Activated naive CD8-positive, alpha-beta T cell treated with anti-CD3 and anti-CD28 coated beads, Interleukin-2, amount 50 U/mL, for 24 hours (primary cell): ENCODE data around the gene SPEG.

Source experiments
- ATAC-seq: fragments of 150-1000 bp; cut with Tn5 transposase; one replicate; pipeline ENCODE4 v1.10.0; 2021
- DNase-seq: peaks from one replicate; pipeline ENCODE4 v3.0.0; 2021
- H3K27ac Mint-ChIP-seq: one replicate; pipeline ENCODE4 v1.8.0; 2021; ENCODE audit warnings: mild to moderate bottlenecking, mixed read lengths
- H3K27me3 Mint-ChIP-seq: one replicate; pipeline ENCODE4 v1.8.0; 2021; ENCODE audit warnings: mixed read lengths
- H3K36me3 Mint-ChIP-seq: one replicate; pipeline ENCODE4 v1.8.0; 2021; ENCODE audit warnings: low read depth, mixed read lengths
- H3K4me1 Mint-ChIP-seq: one replicate; pipeline ENCODE4 v1.8.0; 2021; ENCODE audit warnings: mixed read lengths
- H3K4me3 Mint-ChIP-seq: one replicate; pipeline ENCODE4 v1.8.0; 2021; ENCODE audit warnings: mild to moderate bottlenecking, moderate library complexity, mixed read lengths
- H3K9me3 Mint-ChIP-seq: one replicate; pipeline ENCODE4 v1.8.0; 2021; ENCODE audit warnings: mixed read lengths

SPEG gene

DNA sequence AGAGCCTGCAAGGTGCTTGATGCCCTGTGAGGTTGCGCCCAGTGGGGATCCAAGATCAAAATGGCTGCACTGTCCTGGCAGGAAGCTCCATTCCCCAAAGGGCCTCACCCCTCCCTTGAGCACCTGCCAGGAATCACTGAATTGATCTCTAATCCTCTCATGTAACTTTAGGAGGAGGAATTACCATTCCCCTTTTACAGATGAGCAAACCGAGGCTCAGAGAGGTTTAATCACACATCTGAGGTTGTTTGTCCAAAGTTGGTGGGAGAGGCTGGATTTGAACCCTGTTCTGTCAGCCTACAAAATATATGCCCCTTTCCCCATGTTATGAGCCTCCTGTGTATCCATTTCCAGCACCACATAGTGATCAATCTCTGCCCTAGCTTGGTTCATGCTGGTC lies 90.2 kb downstream of the SPEG start:
- no peak for ATAC-seq

GRCh38 chr2:219525533-219526232 lies 91.0 kb downstream of the SPEG start:
- Mint-ChIP-seq H3K4me3 (no peak overlapping the region), H3K9me3 (no peaks in the 10 kb centered on the region), H3K36me3 (no peaks in the 10 kb centered on the region), H3K27ac (no peak overlapping the region), H3K27me3 (peaks cover 86% of the 10 kb centered on the region), H3K4me1 (peaks cover 10% of the 10 kb centered on the region)
- ATAC-seq (no peak), DNase-seq (no peak)

More for the DNA sequence above, 90.2 kb downstream of the SPEG start:
- H3K27me3 Mint-ChIP-seq = peaks cover 85% of the 10 kb centered on the region
- no peaks in the 10 kb centered on the region for H3K36me3 Mint-ChIP-seq
- H3K4me1 Mint-ChIP-seq = peaks cover 10% of the 10 kb centered on the region
- no peak overlapping the region for H3K27ac Mint-ChIP-seq
- no peak overlapping the region for H3K4me3 Mint-ChIP-seq
- H3K9me3 Mint-ChIP-seq = no peaks in the 10 kb centered on the region
- no peak for DNase-seq

GRCh38 chr2:219526320-219527075 lies 91.9 kb downstream of the SPEG start:
- no peaks in the 10 kb centered on the region for H3K9me3 Mint-ChIP-seq
- ATAC-seq = no peak
- H3K27me3 Mint-ChIP-seq = peaks cover 83% of the 10 kb centered on the region
- no peak overlapping the region for H3K4me3 Mint-ChIP-seq
- no peak for DNase-seq
- no peak overlapping the region for H3K27ac Mint-ChIP-seq
- H3K36me3 Mint-ChIP-seq = no peaks in the 10 kb centered on the region
- peaks cover 10% of the 10 kb centered on the region for H3K4me1 Mint-ChIP-seq

DNA sequence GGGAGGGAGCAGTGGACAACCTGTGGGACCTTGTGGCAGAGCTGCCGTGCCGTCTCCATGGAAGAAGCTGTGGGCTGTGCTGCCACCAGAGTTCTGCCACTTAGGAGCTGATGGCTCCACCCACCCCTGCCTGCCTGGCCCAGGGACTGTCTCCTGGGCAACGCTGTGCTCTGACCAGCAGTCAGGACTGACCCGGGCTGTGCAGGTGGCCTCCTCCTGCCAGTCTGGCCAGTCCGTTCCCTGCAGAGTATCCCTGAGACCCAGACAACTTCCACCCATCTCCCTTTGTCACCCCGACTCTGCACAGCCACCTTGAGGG lies 92.4 kb downstream of the SPEG start:
- Mint-ChIP-seq H3K36me3 (no peaks in the 10 kb centered on the region), H3K27me3 (peaks cover 78% of the 10 kb centered on the region), H3K27ac (no peak overlapping the region), H3K4me3 (no peak overlapping the region), H3K9me3 (no peaks in the 10 kb centered on the region), H3K4me1 (peaks cover 7% of the 10 kb centered on the region)
- DNase-seq (no peak), ATAC-seq (no peak)

- Mint-ChIP-seq H3K36me3 (no peaks in the 10 kb centered on the region), H3K27me3 (peaks cover 78% of the 10 kb centered on the region), H3K27ac (no peak overlapping the region), H3K4me3 (no peak overlapping the region), H3K9me3 (no peaks in the 10 kb centered on the region), H3K4me1 (peaks cover 5% of the 10 kb centered on the region)
- ATAC-seq = no peak
- no peak for DNase-seq
Observed at GRCh38 chr2:219527472-219527871, 92.8 kb downstream of the SPEG start.

GRCh38 chr2:219530048-219530963 lies 95.7 kb downstream of the SPEG start:
- DNase-seq (peak; percentile 89), ATAC-seq (peak; percentile 83)
- Mint-ChIP-seq H3K9me3 (no peaks in the 10 kb centered on the region), H3K4me1 (no peaks in the 10 kb centered on the region), H3K36me3 (no peaks in the 10 kb centered on the region), H3K27me3 (peaks cover 59% of the 10 kb centered on the region), H3K27ac (no peak overlapping the region), H3K4me3 (no peak overlapping the region)

GRCh38 chr2:219531639-219532377 lies 97.2 kb downstream of the SPEG start:
- ATAC-seq (no peak), DNase-seq (no peak)
- Mint-ChIP-seq H3K27ac (no peak overlapping the region), H3K4me1 (no peaks in the 10 kb centered on the region), H3K4me3 (no peak overlapping the region), H3K36me3 (no peaks in the 10 kb centered on the region), H3K9me3 (no peaks in the 10 kb centered on the region), H3K27me3 (peaks cover 46% of the 10 kb centered on the region)

- DNase-seq (no peak), ATAC-seq (no peak)
- Mint-ChIP-seq H3K4me1 (no peaks in the 10 kb centered on the region), H3K36me3 (no peaks in the 10 kb centered on the region), H3K4me3 (no peak overlapping the region), H3K27ac (no peak overlapping the region), H3K27me3 (peaks cover 42% of the 10 kb centered on the region), H3K9me3 (no peaks in the 10 kb centered on the region)
Observed at GRCh38 chr2:219532378-219532649, 97.7 kb downstream of the SPEG start.

DNA sequence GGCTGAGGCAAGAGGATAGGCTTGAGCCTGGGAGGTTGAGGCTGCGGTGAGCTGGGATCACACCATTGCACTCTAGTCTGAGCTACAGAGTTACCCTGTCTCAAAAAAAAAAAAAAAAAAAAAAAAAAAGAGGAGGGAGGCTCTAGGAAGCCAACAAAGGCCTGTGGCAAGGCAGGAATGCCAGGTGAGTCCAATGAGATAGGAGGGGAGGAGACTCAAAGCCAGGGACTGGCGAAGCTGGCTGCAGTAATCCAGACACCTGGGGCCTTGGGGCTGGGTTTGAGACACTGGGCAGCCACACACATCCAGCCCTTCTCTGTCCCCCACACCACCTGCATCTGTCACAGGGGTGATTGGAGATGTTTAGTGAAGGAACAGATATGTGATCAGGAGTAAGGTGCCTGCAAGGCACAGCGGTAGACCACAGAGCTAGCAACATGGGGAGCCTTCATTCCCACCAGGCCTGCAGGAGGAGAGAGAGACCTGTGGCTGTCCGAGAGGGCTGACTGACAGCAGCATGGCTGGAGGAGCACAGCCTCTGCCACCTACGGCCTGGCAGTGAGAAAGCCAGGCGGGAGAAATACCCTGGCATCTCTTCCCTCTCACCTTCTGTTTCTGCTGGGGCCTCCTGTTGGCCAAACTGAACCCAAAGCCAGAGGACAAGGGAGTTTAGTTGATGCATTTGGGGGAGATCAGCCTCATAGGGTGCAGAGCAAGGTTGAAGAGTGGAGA lies 99.5 kb downstream of the SPEG start:
- no peak overlapping the region for H3K27ac Mint-ChIP-seq
- ATAC-seq = no peak
- H3K9me3 Mint-ChIP-seq = no peaks in the 10 kb centered on the region
- no peak for DNase-seq
- no peaks in the 10 kb centered on the region for H3K4me1 Mint-ChIP-seq
- H3K4me3 Mint-ChIP-seq = no peak overlapping the region
- H3K27me3 Mint-ChIP-seq = peaks cover 27% of the 10 kb centered on the region
- H3K36me3 Mint-ChIP-seq = no peaks in the 10 kb centered on the region

GRCh38 chr2:219536425-219536824 lies 101.8 kb downstream of the SPEG start:
- ATAC-seq = no peak
- no peak overlapping the region for H3K4me3 Mint-ChIP-seq
- no peak overlapping the region for H3K27ac Mint-ChIP-seq
- H3K27me3 Mint-ChIP-seq = peaks cover 6% of the 10 kb centered on the region
- no peak for DNase-seq
- no peaks in the 10 kb centered on the region for H3K9me3 Mint-ChIP-seq
- peaks cover 4% of the 10 kb centered on the region for H3K4me1 Mint-ChIP-seq
- H3K36me3 Mint-ChIP-seq = peaks cover 6% of the 10 kb centered on the region

DNA sequence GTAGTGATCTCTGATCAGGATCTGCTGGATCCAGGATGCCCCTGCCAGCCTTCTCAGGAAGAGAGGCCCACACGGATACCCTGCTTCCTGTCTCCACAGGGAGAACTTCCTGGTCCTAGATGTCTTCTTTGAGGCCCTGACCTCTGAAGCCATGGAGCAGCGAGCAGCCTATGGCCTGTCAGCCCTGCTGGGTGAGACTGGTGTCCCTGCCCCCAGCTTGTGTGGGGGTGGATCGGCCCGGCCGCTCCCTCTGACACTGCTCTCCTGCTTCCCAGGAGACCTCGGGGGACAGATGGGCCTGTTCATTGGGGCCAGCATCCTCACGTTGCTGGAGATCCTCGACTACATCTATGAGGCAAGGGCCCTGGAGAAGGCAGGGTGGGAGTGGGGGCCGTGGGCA lies 102.3 kb downstream of the SPEG start:
- Mint-ChIP-seq H3K4me3 (no peak overlapping the region), H3K27ac (no peak overlapping the region), H3K9me3 (no peaks in the 10 kb centered on the region), H3K36me3 (peaks cover 6% of the 10 kb centered on the region), H3K4me1 (peaks cover 8% of the 10 kb centered on the region), H3K27me3 (peaks cover 6% of the 10 kb centered on the region)
- no peak for DNase-seq
- no peak for ATAC-seq

GRCh38 chr2:219537657-219538488 lies 103.2 kb downstream of the SPEG start:
- ATAC-seq (no peak), DNase-seq (no peak)
- Mint-ChIP-seq H3K36me3 (peaks cover 6% of the 10 kb centered on the region), H3K4me1 (peaks cover 16% of the 10 kb centered on the region), H3K27ac (no peak overlapping the region), H3K4me3 (no peak overlapping the region), H3K9me3 (no peaks in the 10 kb centered on the region), H3K27me3 (peaks cover 1% of the 10 kb centered on the region)

- no peaks in the 10 kb centered on the region for H3K9me3 Mint-ChIP-seq
Observed at GRCh38 chr2:219538504-219538951, 103.9 kb downstream of the SPEG start.

More at GRCh38 chr2:219538504-219538951, 103.9 kb downstream of the SPEG start:
- no peak overlapping the region for H3K4me3 Mint-ChIP-seq
- ATAC-seq (no peak), DNase-seq (no peak)
- peaks cover 6% of the 10 kb centered on the region for H3K36me3 Mint-ChIP-seq
- peaks cover under 1% of the 10 kb centered on the region for H3K27me3 Mint-ChIP-seq
- H3K27ac Mint-ChIP-seq = no peak overlapping the region
- peaks cover 16% of the 10 kb centered on the region for H3K4me1 Mint-ChIP-seq
